ENCODE results near the gene TLR3. TPM values are rescaled to one million over a fixed set of nuclear protein-coding genes. Genes with fewer than 3 reads are reported as not detected.

TLR3 gene
- total and polyA plus RNA-seq, 12 donors, result 1.3 to 27.2 (median 12.8) TPM

GRCh38 chr4:186116697-186117096 lies 47.7 kb downstream of the TLR3 start:
- 63 to 78% (median 73%) methylated on average over 2 of the region's 2 CpGs for WGBS, 4 donors
- no peak for DNase-seq
- Histone ChIP-seq H3K4me1 (replicated peaks in 1 of 2) (no peaks in the 10 kb centered on the region), H3K27me3 (no peaks in the 10 kb centered on the region), H3K27ac (no peak overlapping the region), H3K36me3 (replicated peaks in 1 of 2) (no peaks in the 10 kb centered on the region), H3K4me3 (no peak overlapping the region), H3K9me3 (replicated peaks in 1 of 3) (no peaks in the 10 kb centered on the region)
- intact Hi-C loops (cut with DNase I), result no loop called here
- TF ChIP-seq POLR2A (IDR thresholded peaks at IDR 0.05) (no peak), CTCF (IDR thresholded peaks at IDR 0.05) (no peak)

GRCh38 chr4:186118582-186118981 lies 49.6 kb downstream of the TLR3 start:
- no peak for TF ChIP-seq POLR2A (IDR thresholded peaks at IDR 0.05)
- no peak for TF ChIP-seq CTCF (IDR thresholded peaks at IDR 0.05)
- intact Hi-C loops (cut with DNase I), result no loop called here
- Histone ChIP-seq H3K27ac (no peak overlapping the region), H3K9me3 (replicated peaks in 1 of 3) (no peaks in the 10 kb centered on the region), H3K27me3 (no peaks in the 10 kb centered on the region), H3K36me3 (replicated peaks in 1 of 2) (no peaks in the 10 kb centered on the region), H3K4me1 (replicated peaks in 1 of 2) (no peaks in the 10 kb centered on the region), H3K4me3 (peak overlapping the region in 1 of 4 donors; percentile 11)
- 41 to 49% (median 47%) methylated on average over 7 of the region's 7 CpGs for WGBS, 4 donors
- no peak for DNase-seq

- intact Hi-C loops (cut with DNase I), result no loop called here
- TF ChIP-seq POLR2A (IDR thresholded peaks at IDR 0.05) (no peak), CTCF (IDR thresholded peaks at IDR 0.05) (no peak)
- DNase-seq, result no peak
- no peaks in the 10 kb centered on the region for H3K27me3 ChIP-seq
- H3K36me3 ChIP-seq (replicated peaks in 1 of 2), result no peaks in the 10 kb centered on the region
- no peaks in the 10 kb centered on the region for H3K9me3 ChIP-seq (replicated peaks in 1 of 3)
- no peak overlapping the region for H3K27ac ChIP-seq
- no peaks in the 10 kb centered on the region for H3K4me1 ChIP-seq (replicated peaks in 1 of 2)
- no peak overlapping the region for H3K4me3 ChIP-seq
- whole genome bisulfite sequencing, 4 donors, result 80 to 89% (median 84%) methylated on average over 2 of the region's 2 CpGs
These were observed 52.1 kb downstream of the TLR3 start for GRCh38 chr4:186121057-186121456.

- no peak for DNase-seq
- no peaks in the 10 kb centered on the region for H3K4me1 ChIP-seq (replicated peaks in 1 of 2)
- intact Hi-C loops (cut with DNase I), result no loop called here
- no peaks in the 10 kb centered on the region for H3K9me3 ChIP-seq (replicated peaks in 1 of 3)
- no peak for TF ChIP-seq POLR2A (IDR thresholded peaks at IDR 0.05)
- TF ChIP-seq CTCF (IDR thresholded peaks at IDR 0.05), result no peak
- no peaks in the 10 kb centered on the region for H3K36me3 ChIP-seq (replicated peaks in 1 of 2)
- H3K27me3 ChIP-seq, result no peaks in the 10 kb centered on the region
- WGBS, 4 donors, result 82 to 100% (median 88%) methylated on average over 2 to 3 of the region's 3 CpGs
- H3K4me3 ChIP-seq, result no peak overlapping the region
- no peak overlapping the region for H3K27ac ChIP-seq
These were observed 59.9 kb downstream of the TLR3 start for GRCh38 chr4:186128842-186129241.

Data from adrenal gland (tissue), 12 donors.